Mesenchymal stem cell (in vitro differentiated cells and primary cell): ENCODE results near the gene DIRAS1.

Experiments used
- DNase-seq: peaks from one replicate; pipeline ENCODE4 v3.0.0-alpha.2; 2013
- H2AFZ ChIP-seq: one replicate; pipeline ENCODE4 v1.6.1; 2013; ENCODE audit warnings: low read depth, mild to moderate bottlenecking, control low read depth, inconsistent platforms, low read length, moderate library complexity
- H2AK5ac ChIP-seq: 2 replicates; pipeline ENCODE4 v1.6.1; 2013; ENCODE audit warnings: low read length, moderate library complexity, mild to moderate bottlenecking, inconsistent platforms; ENCODE audit not compliant: severe bottlenecking
- H2BK120ac ChIP-seq: one replicate; pipeline ENCODE4 v1.6.1; 2013; ENCODE audit warnings: low read depth, mild to moderate bottlenecking, inconsistent platforms, low read length, moderate library complexity
- H2BK12ac ChIP-seq, 2 experiments: one replicate each; pipeline ENCODE4 v1.6.1; 2013; ENCODE audit warnings: inconsistent platforms in 2 of 2, low read length in 2 of 2, mild to moderate bottlenecking in 2 of 2, moderate library complexity in 2 of 2, control low read depth in 1 of 2
- H2BK15ac ChIP-seq: one replicate; pipeline ENCODE4 v1.6.1; 2013; ENCODE audit warnings: mild to moderate bottlenecking, low read depth, inconsistent platforms; ENCODE audit not compliant: poor library complexity, severe bottlenecking
- H2BK5ac ChIP-seq: 2 replicates; pipeline ENCODE4 v1.6.1; 2013; ENCODE audit warnings: low read depth, mild to moderate bottlenecking, low read length, control low read depth, inconsistent platforms; ENCODE audit not compliant: poor library complexity, severe bottlenecking
- H3K14ac ChIP-seq, 2 experiments: one replicate each; pipeline ENCODE4 v1.6.1; 2013; ENCODE audit warnings: inconsistent platforms in 2 of 2, low read length in 2 of 2, control low read depth in 1 of 2, mild to moderate bottlenecking in 1 of 2, moderate library complexity in 1 of 2
- H3K18ac ChIP-seq, 2 experiments: one replicate each; pipeline ENCODE4 v1.6.1; 2013; ENCODE audit warnings: inconsistent platforms in 2 of 2, low read length in 2 of 2, control low read depth in 1 of 2, low read depth in 1 of 2, mild to moderate bottlenecking in 1 of 2
- H3K23ac ChIP-seq, 2 experiments: one replicate each; pipeline ENCODE4 v1.6.1; 2013; ENCODE audit warnings: inconsistent platforms in 2 of 2, low read length in 2 of 2, mild to moderate bottlenecking in 2 of 2, moderate library complexity in 2 of 2, control low read depth in 1 of 2
- H3K27ac ChIP-seq: 2 replicates; pipeline ENCODE4 v1.5.1; 2013; ENCODE audit warnings: mild to moderate bottlenecking, moderate library complexity, low read length, control low read depth, inconsistent platforms; ENCODE audit not compliant: poor library complexity, severe bottlenecking
- H3K27me3 ChIP-seq, 2 experiments: 2 replicates each; pipeline versions ENCODE4 v1.6.1 to v1.7.0; 2013; ENCODE audit warnings: low read length in 2 of 2, mild to moderate bottlenecking in 2 of 2, moderate library complexity in 2 of 2, control low read depth in 1 of 2, inconsistent platforms in 1 of 2; ENCODE audit not compliant: control insufficient read depth in 1 of 2, insufficient read depth in 1 of 2
- H3K36me3 ChIP-seq, 2 experiments: 2 replicates each; pipeline versions ENCODE4 v1.6.1 to v1.7.0; 2013; ENCODE audit warnings: low read length in 2 of 2, control low read depth in 1 of 2, inconsistent platforms in 1 of 2, low read depth in 1 of 2, mild to moderate bottlenecking in 1 of 2; ENCODE audit not compliant: insufficient read depth in 2 of 2, control insufficient read depth in 1 of 2
- H3K4ac ChIP-seq, 2 experiments: one replicate each; pipeline ENCODE4 v1.6.1; 2013; ENCODE audit warnings: inconsistent platforms in 2 of 2, low read length in 2 of 2, mild to moderate bottlenecking in 2 of 2, moderate library complexity in 2 of 2, control low read depth in 1 of 2, low read depth in 1 of 2
- H3K4me1 ChIP-seq: 2 replicates; pipeline ENCODE4 v1.6.1; 2013; ENCODE audit warnings: low read depth, low read length, control low read depth; ENCODE audit not compliant: control insufficient read depth, insufficient read depth
- H3K4me2 ChIP-seq: 2 replicates; pipeline ENCODE4 v1.6.1; 2013; ENCODE audit warnings: low read length, mild to moderate bottlenecking, inconsistent platforms; ENCODE audit not compliant: poor library complexity, severe bottlenecking
- H3K4me3 ChIP-seq, 2 experiments: 2 replicates each; pipeline versions ENCODE4 v1.5.1 to v1.7.0; 2013; ENCODE audit warnings: low read length in 2 of 2, mild to moderate bottlenecking in 2 of 2, control low read depth in 1 of 2, low read depth in 1 of 2; ENCODE audit not compliant: insufficient read depth in 1 of 2
- H3K79me1 ChIP-seq: replicated peaks from 2 replicates; pipeline ENCODE4 v1.6.1; 2013; ENCODE audit warnings: mild to moderate bottlenecking, control low read depth, low read length, inconsistent platforms; ENCODE audit not compliant: poor library complexity, severe bottlenecking
- H3K9ac ChIP-seq: 2 replicates; pipeline ENCODE4 v1.7.0; 2013; ENCODE audit warnings: mild to moderate bottlenecking, low read length, moderate library complexity
- H3K9me3 ChIP-seq: 2 replicates; pipeline ENCODE4 v1.7.0; 2013; ENCODE audit warnings: mild to moderate bottlenecking, low read length; ENCODE audit not compliant: control insufficient read depth
- H4K8ac ChIP-seq: one replicate; pipeline ENCODE4 v1.6.1; 2013; ENCODE audit warnings: inconsistent platforms, mild to moderate bottlenecking, low read length, moderate library complexity
- H4K91ac ChIP-seq: one replicate; pipeline ENCODE4 v1.6.1; 2013; ENCODE audit warnings: mild to moderate bottlenecking, low read length, inconsistent platforms
- WGBS: methylation state at CpG from one replicate; pipeline ENCODE4 v1.1.7; 2013; ENCODE audit warnings: mixed read lengths; 5-methylcytosine and 5-hydroxymethylcytosine counted together

Gene DIRAS1

GRCh38 chr19:2700660-2701360 lies 20.4 kb downstream of the DIRAS1 start:
- Histone ChIP-seq H3K9ac (no peak overlapping the region), H3K79me1 (no peaks in the 10 kb centered on the region), H3K4ac (no peak overlapping the region), H3K14ac (no peak overlapping the region), H3K4me1 (peaks cover 8% of the 10 kb centered on the region), H3K27me3 (peaks cover 54 to 63% of the 10 kb centered on the region in 2 experiments), H2AK5ac (no peak overlapping the region), H2BK15ac (no peak overlapping the region), H2BK12ac (no peak overlapping the region), H2BK120ac (no peak overlapping the region), H3K36me3 (no peaks in the 10 kb centered on the region), H3K4me3 (no peak overlapping the region), H4K8ac (no peak overlapping the region), H3K27ac (no peak overlapping the region), H3K4me2 (no peak overlapping the region), H2AFZ (no peak overlapping the region), H3K18ac (no peak overlapping the region), H2BK5ac (no peak overlapping the region), H3K9me3 (no peaks in the 10 kb centered on the region), H4K91ac (no peak overlapping the region), H3K23ac (no peak overlapping the region)
- DNase-seq: no peak
- WGBS: 26% methylated on average over 26 of the region's 26 CpGs

GRCh38 chr19:2699413-2700140 lies 21.6 kb downstream of the DIRAS1 start:
- no peak overlapping the region for H3K9ac ChIP-seq
- H2BK120ac ChIP-seq: no peak overlapping the region
- H4K91ac ChIP-seq: no peak overlapping the region
- no peak overlapping the region for H3K4me3 ChIP-seq
- no peak overlapping the region for H3K4ac ChIP-seq
- no peak overlapping the region for H3K14ac ChIP-seq
- H2BK5ac ChIP-seq: no peak overlapping the region
- H3K27me3 ChIP-seq: peaks cover 61 to 65% of the 10 kb centered on the region in 2 experiments
- no peak overlapping the region for H3K18ac ChIP-seq
- H3K9me3 ChIP-seq: no peaks in the 10 kb centered on the region
- peaks cover 8% of the 10 kb centered on the region for H3K4me1 ChIP-seq
- no peak overlapping the region for H2BK15ac ChIP-seq
- no peak overlapping the region for H3K27ac ChIP-seq
- no peaks in the 10 kb centered on the region for H3K79me1 ChIP-seq
- no peak for DNase-seq
- H3K36me3 ChIP-seq: no peaks in the 10 kb centered on the region
- H3K23ac ChIP-seq: no peak overlapping the region
- no peak overlapping the region for H2AK5ac ChIP-seq
- 76% methylated on average over 14 of the region's 15 CpGs for WGBS
- no peak overlapping the region for H4K8ac ChIP-seq
- no peak overlapping the region for H2AFZ ChIP-seq
- no peak overlapping the region for H2BK12ac ChIP-seq
- H3K4me2 ChIP-seq: no peak overlapping the region

- 65% methylated on average over 5 of the region's 5 CpGs for WGBS
- no peak overlapping the region for H4K8ac ChIP-seq
These were observed 27.0 kb downstream of the DIRAS1 start for GRCh38 chr19:2694196-2694595.

GRCh38 chr19:2693492-2694160 lies 27.5 kb downstream of the DIRAS1 start:
- no peak overlapping the region for H2AK5ac ChIP-seq
- H2BK5ac ChIP-seq: no peak overlapping the region
- no peak overlapping the region for H3K14ac ChIP-seq
- peaks cover 1% of the 10 kb centered on the region for H3K4me1 ChIP-seq
- no peak overlapping the region for H2BK15ac ChIP-seq
- no peak overlapping the region for H3K23ac ChIP-seq
- H4K8ac ChIP-seq: no peak overlapping the region
- no peak overlapping the region for H2BK12ac ChIP-seq
- H3K18ac ChIP-seq: no peak overlapping the region
- no peak overlapping the region for H3K27ac ChIP-seq
- no peak overlapping the region for H2AFZ ChIP-seq
- no peak overlapping the region for H2BK120ac ChIP-seq
- H4K91ac ChIP-seq: peak overlapping the region; percentile 39
- no peak overlapping the region for H3K4me3 ChIP-seq
- no peaks in the 10 kb centered on the region for H3K9me3 ChIP-seq
- DNase-seq: no peak
- no peak overlapping the region for H3K4ac ChIP-seq
- no peaks in the 10 kb centered on the region for H3K79me1 ChIP-seq
- no peak overlapping the region for H3K4me2 ChIP-seq
- no peak overlapping the region for H3K9ac ChIP-seq
- WGBS: 75% methylated on average over 9 of the region's 12 CpGs
- no peaks in the 10 kb centered on the region for H3K36me3 ChIP-seq
- peaks cover 16 to 34% of the 10 kb centered on the region in 2 experiments for H3K27me3 ChIP-seq

More at GRCh38 chr19:2694196-2694595, 27.0 kb downstream of the DIRAS1 start:
- Histone ChIP-seq H2BK120ac (no peak overlapping the region), H2BK12ac (no peak overlapping the region), H2BK5ac (no peak overlapping the region), H3K27ac (no peak overlapping the region), H3K14ac (no peak overlapping the region), H4K91ac (no peak overlapping the region), H2BK15ac (no peak overlapping the region), H3K4me2 (no peak overlapping the region), H3K4me3 (no peak overlapping the region), H2AFZ (no peak overlapping the region), H3K9ac (no peak overlapping the region), H3K36me3 (no peaks in the 10 kb centered on the region), H3K9me3 (no peaks in the 10 kb centered on the region), H3K18ac (no peak overlapping the region), H3K4me1 (peaks cover 1% of the 10 kb centered on the region), H2AK5ac (no peak overlapping the region), H3K4ac (no peak overlapping the region), H3K79me1 (no peaks in the 10 kb centered on the region), H3K27me3 (peaks cover 21 to 38% of the 10 kb centered on the region in 2 experiments), H3K23ac (no peak overlapping the region)
- no peak for DNase-seq
